Neural cell (in vitro differentiated cells): ENCODE measurements around the gene ASB6.

Source experiments
- CTCF ChIP-seq: fragments of 450-650 bp; IDR thresholded peaks from 2 replicates; pipeline ENCODE4 v1.5.1; 2014; ENCODE audit warnings: antibody characterized with exemption, mild to moderate bottlenecking, moderate library complexity; ENCODE audit not compliant: poor library complexity, severe bottlenecking
- EZH2 ChIP-seq: fragments of 200-600, 300-800 bp; shearing (Covaris generic), sonication (generic); IDR thresholded peaks from 2 replicates; pipeline ENCODE4 v1.6.1; 2014; ENCODE audit warnings: antibody characterized with exemption, low read length, borderline replicate concordance, mild to moderate bottlenecking; ENCODE audit not compliant: insufficient read depth, poor library complexity, severe bottlenecking
- MXI1 ChIP-seq: fragments of 450-650 bp; conservative IDR thresholded peaks from 2 replicates; pipeline ENCODE4 v1.6.1; 2014; ENCODE audit warnings: antibody characterized with exemption, mild to moderate bottlenecking; ENCODE audit not compliant: poor library complexity, severe bottlenecking
- POLR2AphosphoS5 ChIP-seq: IDR thresholded peaks from 2 replicates; pipeline ENCODE4 v1.6.1; 2012
- RAD21 ChIP-seq: fragments of 450-650 bp; conservative IDR thresholded peaks from 2 replicates; pipeline ENCODE4 v1.6.1; 2014; ENCODE audit warnings: antibody characterized with exemption, mild to moderate bottlenecking, moderate library complexity
- REST ChIP-seq: IDR thresholded peaks from 2 replicates; pipeline ENCODE4 v1.6.1; 2012; ENCODE audit warnings: borderline replicate concordance
- SMC3 ChIP-seq: fragments of 450-650 bp; conservative IDR thresholded peaks from 2 replicates; pipeline ENCODE4 v1.6.1; 2014; ENCODE audit warnings: antibody characterized with exemption, mild to moderate bottlenecking, moderate library complexity; ENCODE audit not compliant: poor library complexity
- TAF1 ChIP-seq: IDR thresholded peaks from 2 replicates; pipeline ENCODE4 v1.6.1; 2012; ENCODE audit warnings: low read depth

- TF ChIP-seq POLR2AphosphoS5 (no peak), RAD21 (no peak), TAF1 (no peak), CTCF (no peak), EZH2 (no peak), REST (no peak), MXI1 (no peak), SMC3 (no peak)
Measured at GRCh38 chr9:129676975-129677374, 35.0 kb upstream of the ASB6 start.
